K562 (cell line): Measurements from ENCODE around the gene MBD3L4. TPM values are rescaled to one million over a fixed set of nuclear protein-coding genes. Genes with fewer than 3 reads are reported as not detected.

Experiments
- BDP1 ChIP-seq: IDR thresholded peaks from 3 replicates; pipeline ENCODE4 v1.6.1; 2011; ENCODE audit not compliant: insufficient read length, insufficient read depth
- CREB1 ChIP-seq, 2 experiments: sonication (generic) in 1 of 2; formaldehyde crosslinking in 1 of 2; IDR thresholded peaks; 2 replicates each; pipeline versions ENCODE4 v1.6.1 to v1.8.0; 2012 to 2022; ENCODE audit warnings: inconsistent platforms in 1 of 2, mild to moderate bottlenecking in 1 of 2, missing genetic modification reagents in 1 of 2, moderate library complexity in 1 of 2
- DPF2 ChIP-seq: fragments of 450-650 bp; IDR thresholded peaks from 2 replicates; pipeline ENCODE4 v1.6.1; 2016
- FOXA1 ChIP-seq: fragments of 450-650 bp; IDR thresholded peaks from 2 replicates; pipeline ENCODE4 v1.6.1; 2016; ENCODE audit warnings: mild to moderate bottlenecking, borderline replicate concordance
- HCFC1 ChIP-seq: IDR thresholded peaks from 2 replicates; pipeline ENCODE4 v1.6.1; 2012; ENCODE audit warnings: low read depth, low read length, improper control_type of control experiment
- MCM7 ChIP-seq, 2 experiments: fragments of 450-650 bp; IDR thresholded peaks; 2 replicates each; pipeline ENCODE4 v1.6.1; 2016 to 2018
- RBM25 ChIP-seq: fragments of 200-400 bp; formaldehyde crosslinking; IDR thresholded peaks from 2 replicates; pipeline ENCODE4 v1.6.1; 2018; ENCODE audit warnings: low read length, low read depth, moderate library complexity; ENCODE audit not compliant: severe bottlenecking
- TAF9B ChIP-seq: fragments of 450-650 bp; IDR thresholded peaks from 2 replicates; pipeline ENCODE4 v1.6.1; 2018; ENCODE audit warnings: mild to moderate bottlenecking; ENCODE audit not compliant: partially characterized antibody
- TOE1 ChIP-seq, 2 experiments: fragments of 450-650 bp in 1 of 2; sonication (generic) in 1 of 2; formaldehyde crosslinking in 1 of 2; IDR thresholded peaks; 2 replicates each; pipeline versions ENCODE4 v1.7.1 to v1.8.0; 2016 to 2022; ENCODE audit warnings: borderline replicate concordance in 2 of 2, mild to moderate bottlenecking in 2 of 2, antibody characterized with exemption in 1 of 2, inconsistent platforms in 1 of 2, low read depth in 1 of 2, missing genetic modification reagents in 1 of 2, moderate library complexity in 1 of 2
- TRIM28 ChIP-seq: fragments of 450-650 bp; IDR thresholded peaks from 2 replicates; pipeline ENCODE4 v1.6.1; 2017
- ZNF431 ChIP-seq: sonication (generic); formaldehyde crosslinking; IDR thresholded peaks from 2 replicates; pipeline ENCODE4 v1.8.0; 2022; ENCODE audit warnings: mild to moderate bottlenecking, missing genetic modification reagents
- ZNF75A ChIP-seq: fragments of 450-650 bp; formaldehyde crosslinking; IDR thresholded peaks from 2 replicates; pipeline ENCODE4 v1.4.0; 2020; ENCODE audit warnings: mild to moderate bottlenecking
- polyA plus RNA-seq, 8 experiments: library from polyadenylated mRNA; depleted of rRNA in 4 of 8; stranded (reverse) in 5 of 8; unstranded in 3 of 8; fragments of >200 nt; fragmentation: Nextera tagmentation in 2 of 8; fragmentation: Illumina TruSeq in 1 of 8; extraction: Ambion mirVana in 2 of 8; extraction: Trizol in 1 of 8; gene quantifications; 2 replicates each; pipeline versions ENCODE4 v1.2.1 to v1.2.3, GENCODE V29; 2011 to 2014; ENCODE audit warnings: inconsistent platforms in 1 of 8, missing spikeins in 1 of 8
- total RNA-seq, 7 experiments: library from RNA; depleted of rRNA in 6 of 7; stranded (reverse); fragments of >200 nt in 6 of 7; fragmentation: Illumina TruSeq in 2 of 7; extraction: Trizol in 2 of 7; gene quantifications; 2 replicates each; pipeline versions ENCODE4 v1.2.1 to v1.2.3, GENCODE V29; 2011 to 2021; ENCODE audit warnings: low replicate concordance in 1 of 7
- TF ChIP-seq, protein P1 (sequence below): fragments of 450-650 bp; IDR thresholded peaks from 2 replicates; pipeline ENCODE4 v1.6.1; 2017; ENCODE audit warnings: mild to moderate bottlenecking, moderate library complexity
- TF ChIP-seq, protein P2 (sequence below): fragments of 250-450 bp; sonication (Bioruptor Pico); IDR thresholded peaks from 2 replicates; pipeline ENCODE4 v1.5.0; 2021; ENCODE audit warnings: mild to moderate bottlenecking, moderate library complexity
- TF ChIP-seq, protein P3 (sequence below): IDR thresholded peaks from 2 replicates; pipeline ENCODE4 v1.6.1; 2011; ENCODE audit not compliant: insufficient read length; ENCODE audit errors: extremely low read depth
- TF ChIP-seq, protein P4 (sequence below): fragments of 250-450 bp; sonication (Bioruptor Pico); IDR thresholded peaks from 2 replicates; pipeline ENCODE4 v1.9.0; 2021; ENCODE audit warnings: mild to moderate bottlenecking, inconsistent platforms
- TF ChIP-seq, protein P5 (sequence below): fragments of 200-800 bp; sonication (Bioruptor generic); IDR thresholded peaks from 2 replicates; pipeline ENCODE4 v1.6.1; 2017; ENCODE audit warnings: missing genetic modification characterization, missing compliant biosample characterization

Gene MBD3L4
- total and polyA plus RNA-seq, 9 of the 15 experiments (the other 6 are each of a cell fraction or from before 2014, with no cell fraction given), result not detected

DNA sequence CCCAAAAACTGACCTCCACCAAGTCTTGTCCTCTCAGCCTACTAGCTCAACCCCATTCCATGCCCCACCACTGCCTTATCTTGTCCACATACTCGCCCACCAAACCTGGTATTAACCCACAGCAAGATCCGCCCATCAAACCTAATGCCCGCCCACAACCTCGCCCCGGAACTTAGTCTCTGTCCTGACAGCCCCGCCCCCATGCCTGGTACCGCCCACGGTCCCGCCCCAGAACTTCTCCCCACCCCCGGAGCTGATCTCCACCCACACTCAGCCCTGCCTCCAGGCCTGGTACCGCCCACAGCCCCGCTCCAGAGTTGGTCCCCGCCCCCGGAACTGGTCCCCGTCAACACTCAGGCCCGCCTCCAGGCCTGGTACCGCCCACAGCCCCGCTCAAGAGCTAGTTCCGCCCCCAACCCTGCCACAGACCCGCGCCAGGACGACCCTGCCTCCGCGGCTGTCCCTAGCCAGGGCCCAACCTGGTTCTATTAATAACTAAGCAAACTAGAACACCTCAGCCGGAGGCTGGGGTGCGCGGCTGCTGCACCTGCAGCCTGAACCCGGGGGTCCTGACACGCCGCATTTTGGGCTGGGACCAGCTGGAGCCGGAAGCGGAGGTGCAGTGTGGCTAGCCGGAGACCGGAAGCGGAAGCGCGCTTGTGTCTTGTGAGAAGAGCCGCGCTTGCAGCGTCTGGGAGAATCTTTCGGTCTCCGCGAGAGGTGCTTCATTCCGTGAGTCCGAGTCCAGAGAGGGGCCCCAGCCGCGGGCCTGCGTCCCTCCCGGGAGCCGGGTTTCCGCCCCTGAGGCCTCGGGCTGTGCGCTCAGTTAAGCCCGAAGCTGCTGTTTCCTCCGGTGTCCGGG lies 29.3 kb upstream of the MBD3L4 start, which contains the start of gene ZNF557 (continued):
- TF ChIP-seq, protein P1, sequence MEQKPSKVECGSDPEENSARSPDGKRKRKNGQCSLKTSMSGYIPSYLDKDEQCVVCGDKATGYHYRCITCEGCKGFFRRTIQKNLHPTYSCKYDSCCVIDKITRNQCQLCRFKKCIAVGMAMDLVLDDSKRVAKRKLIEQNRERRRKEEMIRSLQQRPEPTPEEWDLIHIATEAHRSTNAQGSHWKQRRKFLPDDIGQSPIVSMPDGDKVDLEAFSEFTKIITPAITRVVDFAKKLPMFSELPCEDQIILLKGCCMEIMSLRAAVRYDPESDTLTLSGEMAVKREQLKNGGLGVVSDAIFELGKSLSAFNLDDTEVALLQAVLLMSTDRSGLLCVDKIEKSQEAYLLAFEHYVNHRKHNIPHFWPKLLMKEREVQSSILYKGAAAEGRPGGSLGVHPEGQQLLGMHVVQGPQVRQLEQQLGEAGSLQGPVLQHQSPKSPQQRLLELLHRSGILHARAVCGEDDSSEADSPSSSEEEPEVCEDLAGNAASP, result no peak
- no peak for TF ChIP-seq ZNF431 (CRISPR knock-in tag)
- TF ChIP-seq, protein P2, sequence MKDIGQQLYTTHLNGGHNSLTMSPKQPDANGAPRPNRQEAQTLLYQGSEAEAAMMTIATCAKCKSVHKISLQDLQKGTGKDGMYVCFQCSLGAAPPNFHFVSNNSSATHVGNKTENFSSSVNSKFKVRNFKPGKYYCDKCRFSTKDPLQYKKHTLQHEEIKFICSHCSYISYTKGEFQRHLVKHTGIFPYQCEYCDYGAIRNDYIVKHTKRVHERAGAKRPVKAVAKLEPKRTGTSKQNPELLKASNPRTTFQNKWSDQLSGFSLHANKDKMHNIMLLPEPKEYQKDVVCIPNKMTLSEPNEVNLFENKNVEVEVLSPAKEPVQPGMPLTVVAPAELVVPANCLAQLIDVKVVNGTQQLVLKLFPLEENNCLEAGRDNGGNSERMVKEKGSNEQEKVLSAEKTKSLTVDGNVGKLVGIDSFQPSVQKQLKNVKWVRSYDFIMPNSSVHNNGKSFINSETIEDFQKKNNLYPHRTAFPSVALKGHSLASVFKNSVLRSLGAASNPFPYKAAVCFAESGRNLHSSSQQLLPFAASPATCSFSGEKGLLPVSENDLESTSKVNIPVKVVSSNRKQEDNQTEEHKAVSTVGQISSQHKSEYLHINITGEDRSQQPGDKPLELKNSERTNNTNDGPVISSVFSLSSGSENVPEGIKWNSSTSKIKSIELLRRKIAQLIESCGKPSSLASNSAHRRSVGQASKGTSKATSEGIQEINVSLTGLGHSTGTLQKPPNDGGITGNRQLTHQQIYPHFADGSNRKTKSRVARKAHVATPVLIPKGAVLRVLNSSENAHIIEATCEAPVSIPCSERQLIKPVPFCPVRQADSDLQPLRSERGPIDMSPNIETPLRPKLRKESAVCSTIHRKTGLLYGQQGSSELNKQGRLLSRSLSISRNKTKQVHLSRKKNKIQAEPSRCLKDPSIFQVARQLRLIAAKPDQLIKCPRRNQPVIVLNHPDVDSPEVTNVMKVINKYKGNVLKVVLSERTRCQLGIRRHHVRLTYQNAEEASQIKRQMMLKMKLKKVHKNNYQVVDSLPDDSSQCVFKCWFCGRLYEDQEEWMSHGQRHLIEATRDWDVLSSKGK, result no peak
- TF ChIP-seq, protein P3, sequence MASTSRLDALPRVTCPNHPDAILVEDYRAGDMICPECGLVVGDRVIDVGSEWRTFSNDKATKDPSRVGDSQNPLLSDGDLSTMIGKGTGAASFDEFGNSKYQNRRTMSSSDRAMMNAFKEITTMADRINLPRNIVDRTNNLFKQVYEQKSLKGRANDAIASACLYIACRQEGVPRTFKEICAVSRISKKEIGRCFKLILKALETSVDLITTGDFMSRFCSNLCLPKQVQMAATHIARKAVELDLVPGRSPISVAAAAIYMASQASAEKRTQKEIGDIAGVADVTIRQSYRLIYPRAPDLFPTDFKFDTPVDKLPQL, result no peak
- peak; percentile 25; the same call in 1 of the 2 replicates for TF ChIP-seq TOE1 (IDR thresholded peaks at IDR 0.05; ENCODE audit: borderline replicate concordance)
- TF ChIP-seq TOE1 (CRISPR knock-in tag; IDR thresholded peaks at IDR 0.05; ENCODE audit: borderline replicate concordance, low read depth), result no peak
- peak; percentile 58 for TF ChIP-seq TAF9B
- TF ChIP-seq, protein P4, sequence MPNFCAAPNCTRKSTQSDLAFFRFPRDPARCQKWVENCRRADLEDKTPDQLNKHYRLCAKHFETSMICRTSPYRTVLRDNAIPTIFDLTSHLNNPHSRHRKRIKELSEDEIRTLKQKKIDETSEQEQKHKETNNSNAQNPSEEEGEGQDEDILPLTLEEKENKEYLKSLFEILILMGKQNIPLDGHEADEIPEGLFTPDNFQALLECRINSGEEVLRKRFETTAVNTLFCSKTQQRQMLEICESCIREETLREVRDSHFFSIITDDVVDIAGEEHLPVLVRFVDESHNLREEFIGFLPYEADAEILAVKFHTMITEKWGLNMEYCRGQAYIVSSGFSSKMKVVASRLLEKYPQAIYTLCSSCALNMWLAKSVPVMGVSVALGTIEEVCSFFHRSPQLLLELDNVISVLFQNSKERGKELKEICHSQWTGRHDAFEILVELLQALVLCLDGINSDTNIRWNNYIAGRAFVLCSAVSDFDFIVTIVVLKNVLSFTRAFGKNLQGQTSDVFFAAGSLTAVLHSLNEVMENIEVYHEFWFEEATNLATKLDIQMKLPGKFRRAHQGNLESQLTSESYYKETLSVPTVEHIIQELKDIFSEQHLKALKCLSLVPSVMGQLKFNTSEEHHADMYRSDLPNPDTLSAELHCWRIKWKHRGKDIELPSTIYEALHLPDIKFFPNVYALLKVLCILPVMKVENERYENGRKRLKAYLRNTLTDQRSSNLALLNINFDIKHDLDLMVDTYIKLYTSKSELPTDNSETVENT (CRISPR knock-in tag), result no peak; the same call in 1 of the 2 replicates
- peak; percentile 16; the same call in 1 of the 2 replicates for TF ChIP-seq CREB1 (IDR thresholded peaks at IDR 0.05)
- TF ChIP-seq CREB1 (CRISPR knock-in tag; IDR thresholded peaks at IDR 0.05), result peak; percentile 43; the same call in 1 of the 2 replicates
- TF ChIP-seq FOXA1, result no peak
- TF ChIP-seq RBM25, result no peak
- TF ChIP-seq BDP1, result no peak
- TF ChIP-seq MCM7 (IDR thresholded peaks at IDR 0.05), result no peak
- TF ChIP-seq HCFC1, result peak; percentile 58; the same call in 1 of the 2 replicates
- no peak for TF ChIP-seq ZNF75A
- TF ChIP-seq, protein P5, sequence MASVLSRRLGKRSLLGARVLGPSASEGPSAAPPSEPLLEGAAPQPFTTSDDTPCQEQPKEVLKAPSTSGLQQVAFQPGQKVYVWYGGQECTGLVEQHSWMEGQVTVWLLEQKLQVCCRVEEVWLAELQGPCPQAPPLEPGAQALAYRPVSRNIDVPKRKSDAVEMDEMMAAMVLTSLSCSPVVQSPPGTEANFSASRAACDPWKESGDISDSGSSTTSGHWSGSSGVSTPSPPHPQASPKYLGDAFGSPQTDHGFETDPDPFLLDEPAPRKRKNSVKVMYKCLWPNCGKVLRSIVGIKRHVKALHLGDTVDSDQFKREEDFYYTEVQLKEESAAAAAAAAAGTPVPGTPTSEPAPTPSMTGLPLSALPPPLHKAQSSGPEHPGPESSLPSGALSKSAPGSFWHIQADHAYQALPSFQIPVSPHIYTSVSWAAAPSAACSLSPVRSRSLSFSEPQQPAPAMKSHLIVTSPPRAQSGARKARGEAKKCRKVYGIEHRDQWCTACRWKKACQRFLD (CRISPR knock-in tag), result no peak
- no peak; the same call in 1 of the 2 replicates for TF ChIP-seq TRIM28
- TF ChIP-seq DPF2, result 0 out of 2 replicates have a peak, but pooled peaks have one; percentile 24
